NCI-H2171 (cell line): ENCODE results near the gene CDH4.
"Not testable (repeated sequence)": the region's sequence is repeated elsewhere in the genome, so short reads cannot be mapped to it uniquely, and the experiment has no call there.

ENCODE experiments used
- DNase-seq: peaks from one replicate; lab custom pipeline; 2025; lab: John Stamatoyannopoulos, UW

The CDH4 gene

DNA sequence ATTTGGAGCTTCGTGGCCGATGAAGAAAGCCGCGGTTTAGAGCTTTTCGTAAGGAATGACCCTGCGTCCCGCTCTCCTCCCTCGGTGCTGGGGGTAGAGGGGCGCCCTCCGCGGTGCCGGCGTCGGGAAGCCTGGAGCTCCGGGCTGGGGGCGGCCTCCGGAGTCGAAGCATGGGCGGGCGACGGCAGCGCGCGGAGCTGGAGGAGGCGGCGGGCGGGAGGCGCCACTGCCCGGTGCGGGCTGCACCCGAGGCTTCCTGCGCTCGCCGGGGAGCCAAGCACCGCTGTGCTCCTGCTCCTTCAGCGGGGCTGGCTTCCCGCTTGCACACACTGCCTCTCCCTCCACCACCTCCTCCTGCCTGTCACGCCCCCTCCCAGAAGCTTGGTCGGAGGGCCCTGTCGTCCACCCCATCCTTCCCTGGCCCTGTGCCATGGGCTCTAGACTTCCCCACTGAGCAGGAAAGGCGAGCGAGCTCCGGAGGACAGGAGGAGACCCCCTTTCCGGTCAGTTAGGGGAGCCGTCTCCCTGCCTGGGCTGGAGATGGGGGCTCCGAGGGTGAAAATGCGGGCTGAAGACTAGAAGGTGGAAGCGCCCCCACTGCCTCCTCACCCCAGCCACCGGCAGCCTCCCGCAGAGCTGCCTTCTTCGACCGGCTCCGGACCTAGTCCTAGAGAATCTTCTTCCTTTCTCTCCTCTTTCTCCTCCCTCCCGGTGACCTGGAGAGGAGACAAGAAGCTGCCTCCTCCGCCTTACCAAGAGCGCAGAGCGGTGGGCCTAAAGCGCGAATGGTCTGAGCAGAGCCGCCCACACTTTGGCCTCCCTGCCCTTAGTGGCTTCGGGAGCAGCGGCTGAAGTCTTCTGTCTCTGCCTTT is 1.8 kb downstream of the CDH4 start:
- DNase-seq, result no peak

DNA sequence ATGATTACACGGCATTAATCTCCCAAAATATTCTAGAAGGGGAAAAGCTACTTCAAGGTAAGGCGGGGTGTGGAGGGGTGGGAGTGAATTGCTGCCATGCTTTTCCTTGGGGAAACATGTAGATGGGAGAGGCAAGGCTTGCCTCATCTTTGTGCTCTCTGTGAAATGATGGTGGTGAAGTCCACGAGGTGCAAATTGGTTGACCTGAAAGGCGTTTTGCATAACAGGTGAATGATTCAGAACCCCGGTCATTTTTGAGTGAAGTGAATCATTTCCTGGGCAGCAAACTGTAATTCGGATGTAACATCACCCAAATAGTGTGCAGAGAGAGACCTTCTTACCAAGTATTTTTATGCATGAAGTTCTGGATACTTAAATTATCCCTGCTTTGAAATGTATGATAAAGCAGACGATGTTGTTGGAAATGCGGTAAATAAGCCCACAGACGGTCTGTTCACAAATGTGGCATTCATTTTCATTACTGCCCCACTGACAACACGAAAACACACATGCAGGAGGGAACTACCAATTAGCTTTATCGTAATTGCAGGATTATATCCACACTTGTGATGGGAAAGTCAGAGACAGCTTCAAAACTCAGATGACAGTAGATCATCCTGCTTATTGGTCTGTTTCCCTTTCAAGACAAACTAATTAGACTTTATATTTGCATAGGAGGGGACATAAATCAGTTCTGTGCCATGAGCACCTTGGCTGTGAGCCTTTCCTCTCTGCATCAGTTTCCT is 3.0 kb downstream of the CDH4 start:
- no peak for DNase-seq

DNA sequence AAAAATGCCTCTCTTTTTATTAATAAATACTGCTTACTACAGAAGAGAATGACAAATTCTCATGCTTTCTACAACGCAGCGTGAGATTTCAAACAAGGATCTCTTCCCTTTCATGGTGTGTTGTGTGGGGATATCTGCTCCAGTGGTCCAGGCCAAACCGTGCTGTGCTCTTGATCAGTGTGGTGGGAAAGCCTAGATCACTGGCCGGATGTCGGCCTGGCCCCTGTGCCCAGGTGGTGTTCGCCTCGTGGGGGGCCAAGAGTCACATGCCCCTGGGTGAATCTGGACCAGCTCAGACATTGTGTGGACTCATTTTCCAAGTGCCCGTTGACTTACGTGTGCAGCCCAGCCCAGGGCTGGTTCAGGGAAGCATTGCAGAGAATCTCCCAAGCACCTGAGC is 4.3 kb downstream of the CDH4 start:
- DNase-seq, result no peak

DNA sequence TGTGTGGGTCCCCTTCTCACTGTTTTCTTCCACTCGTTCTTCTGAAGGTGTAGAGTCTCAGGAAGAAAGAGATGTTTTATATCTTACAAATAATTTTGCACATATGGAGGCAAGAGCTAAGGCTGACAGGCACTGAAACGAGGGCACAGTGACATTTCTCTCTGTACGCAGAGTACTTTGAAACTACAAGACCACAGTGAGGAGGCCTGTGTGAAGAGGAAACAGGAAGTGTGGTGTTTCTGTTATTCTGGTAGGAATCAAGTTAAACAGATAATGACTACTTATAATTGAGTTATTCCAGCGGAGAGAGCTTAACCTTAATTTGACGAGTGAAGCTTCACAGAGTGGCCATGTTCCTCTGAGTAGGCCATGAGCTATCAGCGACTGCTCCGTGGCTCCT is 4.8 kb downstream of the CDH4 start:
- no peak for DNase-seq

DNA sequence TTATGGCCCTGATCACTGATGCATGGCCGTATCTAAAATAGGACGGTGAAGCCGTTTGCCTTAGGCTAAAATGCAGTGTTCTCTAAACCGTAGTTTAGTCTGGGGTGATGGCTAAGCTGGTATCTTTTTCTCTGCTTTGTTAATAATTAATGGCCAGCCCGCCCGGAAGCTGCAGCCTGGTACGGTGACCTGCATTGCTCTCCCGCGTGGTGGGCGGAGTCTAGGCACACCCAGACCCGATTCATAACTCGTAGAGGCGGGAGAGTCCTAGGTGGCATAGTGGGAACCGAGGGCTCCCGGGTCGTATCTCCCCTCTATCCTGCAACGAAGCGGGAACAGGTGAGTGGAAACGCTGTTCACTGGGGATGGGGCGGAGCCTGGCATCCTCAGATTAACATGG is 5.5 kb downstream of the CDH4 start:
- DNase-seq, result no peak

DNA sequence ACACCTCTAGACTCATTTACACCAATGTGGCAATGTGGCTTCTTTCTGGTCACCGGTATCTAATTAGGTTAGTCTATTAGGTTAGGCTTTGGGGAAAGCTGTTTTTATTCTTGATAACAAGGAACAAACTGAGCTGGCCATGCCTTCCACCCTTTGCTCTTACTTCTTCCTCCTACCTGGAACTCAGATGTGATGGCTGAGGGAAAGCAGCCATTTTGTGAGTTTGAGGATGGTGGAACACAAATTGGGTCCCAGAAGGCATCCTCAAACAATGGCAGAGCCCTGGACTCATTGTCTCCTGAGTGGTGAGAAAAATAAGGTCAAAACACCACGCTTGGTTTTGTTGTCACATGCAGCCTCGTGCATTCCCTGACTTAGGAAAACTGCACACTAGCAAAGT is 7.7 kb downstream of the CDH4 start:
- no peak for DNase-seq

DNA sequence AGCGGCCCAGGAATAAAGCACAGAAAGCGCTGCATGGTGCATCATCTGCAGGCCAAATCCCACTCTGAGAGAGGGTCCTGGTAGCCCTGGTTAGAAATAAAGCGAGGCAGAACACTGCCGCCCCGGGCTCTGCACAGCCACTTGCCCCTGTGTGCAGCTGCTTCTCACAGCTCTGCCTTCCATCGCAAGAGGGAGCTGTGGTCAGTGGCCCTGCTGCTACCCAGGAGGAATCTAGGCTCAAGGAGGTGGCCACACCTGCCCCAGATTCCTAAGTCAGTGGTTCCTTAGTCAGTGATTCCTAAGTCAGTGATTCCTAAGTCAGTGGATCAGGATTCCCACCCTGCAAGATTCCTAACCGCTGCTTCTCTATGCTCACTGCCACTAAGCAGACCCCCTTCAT is 8.8 kb downstream of the CDH4 start:
- no peak for DNase-seq

DNA sequence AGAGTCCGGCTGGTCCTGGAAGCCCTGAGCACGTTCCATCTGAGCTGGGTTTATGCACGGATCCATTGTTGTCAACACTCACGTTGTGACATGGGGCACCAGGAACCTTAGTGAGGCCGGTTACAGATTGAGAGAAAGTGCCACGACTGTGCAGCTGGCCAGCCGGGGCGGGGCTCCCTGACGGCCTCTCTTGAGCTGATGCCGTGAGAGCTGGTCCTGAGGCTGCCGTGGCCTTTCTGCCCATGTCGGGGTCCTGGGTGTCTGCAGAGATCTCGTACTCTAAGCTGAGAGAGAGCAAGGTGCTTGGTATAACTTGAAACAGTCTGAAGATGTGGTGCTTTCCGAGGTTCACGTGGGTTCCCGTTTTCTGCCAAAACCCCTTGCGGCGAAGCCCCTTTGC is 10.0 kb downstream of the CDH4 start:
- no peak for DNase-seq

DNA sequence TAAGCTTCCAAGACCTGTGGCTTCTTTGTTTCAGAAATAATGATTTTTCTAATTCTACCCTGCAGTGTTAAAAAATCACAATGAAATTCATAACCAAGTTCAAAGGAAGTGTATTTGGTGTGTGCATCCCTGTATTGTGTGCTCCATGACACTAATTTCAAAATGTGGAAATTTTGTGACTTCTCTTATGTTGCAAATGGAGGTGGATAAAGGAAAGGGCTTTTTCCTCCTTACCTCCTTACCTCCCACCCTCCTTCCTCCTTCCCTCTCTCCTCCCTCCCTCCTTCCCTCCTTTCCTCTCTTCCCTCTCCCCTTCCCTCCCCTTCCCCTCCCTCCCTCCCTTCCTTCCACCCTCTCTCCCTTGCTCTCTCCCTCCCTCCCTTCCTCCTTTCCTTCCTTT is 10.5 kb downstream of the CDH4 start:
- DNase-seq, result no peak

DNA sequence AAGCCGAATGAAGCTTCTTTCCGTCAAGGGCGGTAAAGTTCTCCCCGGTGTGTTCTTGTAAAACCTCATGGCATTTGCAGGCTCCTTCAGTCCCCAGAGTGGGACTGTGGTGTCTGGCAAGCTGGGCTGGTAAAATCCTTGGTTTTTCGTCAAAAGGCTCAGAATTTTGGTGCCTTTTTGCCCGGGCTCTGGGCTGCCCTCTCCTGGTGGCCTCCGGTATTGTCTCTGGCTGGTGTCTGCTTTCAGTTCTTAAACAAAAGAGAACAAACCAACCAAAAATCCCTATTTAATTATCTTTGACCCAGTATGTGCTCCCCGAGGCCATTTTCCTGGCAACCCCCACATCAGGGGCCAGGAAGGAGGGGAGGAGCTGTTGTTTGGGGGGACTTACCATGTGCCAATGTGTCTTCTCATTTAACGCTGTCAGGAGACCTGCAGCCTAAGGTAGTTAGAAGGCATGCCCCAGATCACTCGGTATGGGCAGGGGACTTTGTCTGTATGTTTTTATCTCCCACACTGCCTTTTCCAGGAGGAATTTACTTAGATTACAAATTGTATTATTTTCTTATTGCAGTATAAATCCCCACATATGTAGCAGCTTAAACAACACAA is 11.1 kb downstream of the CDH4 start:
- no peak for DNase-seq

DNA sequence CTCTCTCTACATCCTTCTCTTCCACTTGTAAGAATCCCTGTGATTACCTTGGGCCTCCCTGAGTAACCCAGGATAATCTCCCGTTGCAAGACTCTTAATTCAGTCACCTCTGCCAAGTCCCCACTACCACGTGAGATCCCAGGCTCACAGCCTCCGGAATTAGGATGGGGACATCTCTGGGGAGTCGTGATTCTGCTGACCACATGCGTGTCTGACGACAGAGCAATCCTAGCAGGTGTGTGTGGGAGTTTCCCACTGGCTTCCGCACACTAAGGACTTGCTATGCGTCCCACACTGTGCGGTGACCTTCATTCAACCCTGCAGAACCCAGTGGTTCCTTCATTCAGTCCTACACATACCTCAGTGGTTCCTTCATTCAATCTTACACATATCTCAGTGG is 11.9 kb downstream of the CDH4 start:
- no peak for DNase-seq

DNA sequence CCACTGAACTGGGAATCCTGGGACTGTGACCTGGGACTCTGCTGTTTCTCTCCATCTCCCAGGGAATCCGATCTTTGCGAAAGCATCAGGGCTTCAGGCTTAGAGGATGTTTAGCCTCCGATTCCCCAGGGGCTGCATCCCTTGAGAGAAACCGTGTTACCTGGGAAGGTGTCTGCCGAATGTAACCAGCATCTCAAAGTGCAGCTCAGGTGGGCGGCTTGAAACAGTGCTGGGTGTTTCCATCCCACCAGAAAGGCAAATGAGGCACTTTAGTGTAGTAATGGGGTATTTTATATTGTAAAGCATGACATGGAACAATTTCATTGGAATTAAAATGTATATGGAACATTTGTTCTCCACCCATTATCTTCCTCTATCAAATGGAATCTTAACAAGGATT is 15.2 kb downstream of the CDH4 start:
- no peak for DNase-seq

DNA sequence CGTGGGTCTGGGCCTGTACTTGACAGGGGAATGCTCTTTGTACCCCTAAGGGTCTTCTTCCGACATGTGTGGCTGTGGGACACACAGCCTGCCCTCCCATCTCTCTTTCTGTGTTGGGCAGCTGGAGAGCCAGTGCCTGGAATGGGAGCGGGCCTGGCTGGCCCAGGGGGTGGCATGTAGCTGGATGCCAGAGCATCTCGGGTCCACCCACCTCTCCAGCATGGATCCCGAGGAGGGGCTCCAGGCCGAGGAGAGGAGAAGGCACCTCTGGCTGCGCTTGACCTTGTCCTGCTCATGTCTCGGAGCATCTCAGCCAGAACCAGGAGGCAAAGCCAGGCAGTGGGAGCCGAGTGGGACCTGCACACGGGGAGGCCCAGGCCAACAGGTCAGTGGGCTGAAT is 16.0 kb downstream of the CDH4 start:
- DNase-seq, result no peak

DNA sequence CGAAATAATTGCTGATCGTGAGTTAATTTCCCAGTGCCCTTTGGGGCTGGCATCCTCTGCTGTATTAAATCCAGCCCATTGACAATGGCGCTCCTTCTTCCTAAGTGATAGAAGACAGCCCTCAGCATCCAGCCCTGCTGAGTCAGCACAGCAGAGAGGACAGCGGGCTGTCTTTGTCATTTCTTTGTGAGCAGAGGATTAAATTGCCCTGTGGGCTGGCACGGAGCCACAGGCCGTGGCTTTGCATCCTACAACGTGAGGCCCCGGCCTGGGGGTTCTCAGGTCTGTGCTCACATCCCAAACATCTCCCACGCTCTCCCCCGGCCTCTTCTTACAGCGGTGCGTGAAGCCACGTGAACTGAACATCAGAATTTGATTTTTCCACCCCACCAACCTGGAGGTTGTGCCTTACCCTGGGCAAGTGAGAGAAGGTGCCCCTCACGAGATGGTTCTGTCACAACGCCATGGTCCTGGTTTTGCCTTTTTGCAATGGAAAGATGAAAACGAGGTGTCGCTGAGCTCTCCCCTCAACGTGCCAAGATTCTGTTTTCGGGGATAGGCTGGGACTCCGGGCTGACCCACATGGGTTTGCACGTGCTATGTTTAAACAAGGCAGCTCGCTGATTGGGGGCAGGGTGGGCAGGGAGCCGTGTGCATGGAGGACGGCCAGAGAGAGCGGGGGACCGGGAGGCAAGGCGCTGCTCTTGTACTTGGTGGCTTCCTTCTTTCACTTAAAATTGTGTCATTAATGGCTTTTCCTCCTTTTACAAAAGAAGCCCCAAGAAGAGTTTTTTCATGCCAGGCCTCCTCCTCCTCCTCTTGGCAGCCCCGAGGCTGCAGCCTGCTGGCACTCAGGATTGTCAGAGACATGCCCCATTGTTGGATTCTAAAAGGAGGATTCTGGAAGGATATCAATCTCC is 19.5 kb downstream of the CDH4 start:
- no peak for DNase-seq

DNA sequence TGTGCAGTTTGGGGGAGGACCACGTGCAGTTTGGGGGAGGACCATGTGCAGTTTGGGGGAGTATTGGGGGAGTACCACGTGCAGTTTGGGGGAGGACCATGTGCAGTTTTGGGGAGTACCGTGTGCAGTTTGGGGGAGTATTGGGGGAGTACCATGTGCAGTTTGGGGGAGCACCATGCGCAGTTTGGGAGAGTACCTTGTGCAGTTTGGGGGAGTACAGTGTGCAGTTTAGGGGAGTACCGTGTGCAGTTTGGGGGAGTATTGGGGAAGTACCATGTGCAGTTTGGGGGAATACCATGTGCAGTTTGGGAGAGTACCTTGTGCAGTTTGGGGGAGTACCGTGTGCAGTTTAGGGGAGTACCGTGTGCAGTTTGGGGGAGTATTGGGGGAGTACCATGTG is 21.0 kb downstream of the CDH4 start:
- not testable (repeated sequence) for DNase-seq

DNA sequence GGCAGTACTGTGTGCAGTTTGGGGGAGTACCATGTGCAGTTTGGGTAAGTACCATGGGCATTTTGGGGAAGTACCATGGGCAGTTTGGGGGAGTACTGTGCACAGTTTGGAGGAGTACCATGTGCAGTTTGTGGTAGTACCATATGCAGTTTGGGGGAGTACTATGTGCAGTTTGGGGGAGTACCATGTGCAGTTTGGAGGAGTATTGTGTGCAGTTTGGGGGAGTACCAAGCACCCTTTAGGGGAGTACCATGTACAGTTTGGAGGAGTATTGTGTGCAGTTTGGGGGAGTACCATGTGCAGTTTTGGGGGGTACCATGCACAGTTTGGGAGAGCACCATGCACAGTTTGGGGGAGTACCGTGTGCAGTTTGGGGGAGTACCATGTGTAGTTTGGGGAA is 21.6 kb downstream of the CDH4 start:
- DNase-seq, result not testable (repeated sequence)

DNA sequence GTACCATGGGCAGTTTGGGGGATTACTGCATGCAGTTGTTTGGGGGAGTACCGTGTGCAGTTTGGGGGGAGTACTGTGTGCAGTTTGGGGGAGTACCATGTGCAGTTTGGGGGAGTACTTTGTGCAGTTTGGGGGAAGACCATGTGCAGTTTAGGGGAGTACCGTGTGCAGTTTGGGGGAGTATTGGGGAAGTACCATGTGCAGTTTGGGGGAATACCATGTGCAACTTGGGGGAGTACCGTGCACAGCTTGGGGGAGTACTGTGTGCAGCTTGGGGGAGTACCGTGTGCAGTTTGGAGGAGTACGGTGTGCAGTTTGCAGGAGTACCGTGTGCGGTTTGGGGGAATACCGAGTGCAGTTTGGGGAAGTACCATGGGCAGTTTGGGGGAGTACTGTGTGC is 22.3 kb downstream of the CDH4 start:
- no peak for DNase-seq

DNA sequence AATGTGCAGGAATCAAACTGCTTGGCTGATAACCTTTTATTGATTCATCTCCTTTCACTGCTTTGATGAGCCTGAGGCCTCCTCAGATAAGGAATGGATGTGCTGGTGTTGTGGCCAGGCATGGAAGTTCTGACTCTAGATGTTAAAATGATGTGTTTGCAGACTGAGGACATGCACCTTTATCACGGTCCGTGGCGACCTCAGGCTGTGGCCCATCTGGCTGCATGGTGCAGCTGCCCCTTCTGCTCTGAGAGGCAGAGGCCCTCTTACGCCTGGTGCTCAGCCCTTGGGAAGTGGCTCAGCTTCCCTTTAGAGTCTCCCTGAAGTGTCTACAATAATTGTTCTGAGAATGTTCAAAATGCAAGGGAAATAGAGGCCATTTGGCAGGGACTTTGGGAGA is 26.2 kb downstream of the CDH4 start:
- no peak for DNase-seq

DNA sequence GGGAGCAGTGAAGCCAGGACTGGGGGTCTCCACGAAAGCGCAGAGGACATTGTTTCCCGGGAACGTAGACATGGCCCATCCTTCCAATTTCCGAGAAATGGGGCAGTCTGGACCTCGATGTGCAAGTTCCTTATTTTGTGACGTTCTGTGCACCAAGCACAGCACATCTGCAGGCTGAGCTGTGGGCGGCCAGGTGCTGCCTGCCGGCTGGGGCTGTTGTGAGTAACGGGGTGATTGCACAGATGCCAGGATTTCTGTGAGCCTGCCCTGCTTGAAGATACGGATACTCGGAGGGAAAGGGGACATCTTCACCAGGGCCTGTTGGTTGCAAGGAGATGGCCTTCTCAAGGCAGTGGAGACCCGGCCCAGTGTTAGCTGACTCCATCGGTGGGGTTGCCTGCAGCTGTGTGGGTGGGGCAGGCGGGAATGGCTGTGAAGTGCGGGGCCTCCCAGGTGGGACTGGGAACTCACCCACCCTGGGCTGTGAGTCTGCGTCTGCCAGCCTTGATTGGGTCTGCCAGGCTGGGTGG is 27.6 kb downstream of the CDH4 start:
- no peak for DNase-seq

DNA sequence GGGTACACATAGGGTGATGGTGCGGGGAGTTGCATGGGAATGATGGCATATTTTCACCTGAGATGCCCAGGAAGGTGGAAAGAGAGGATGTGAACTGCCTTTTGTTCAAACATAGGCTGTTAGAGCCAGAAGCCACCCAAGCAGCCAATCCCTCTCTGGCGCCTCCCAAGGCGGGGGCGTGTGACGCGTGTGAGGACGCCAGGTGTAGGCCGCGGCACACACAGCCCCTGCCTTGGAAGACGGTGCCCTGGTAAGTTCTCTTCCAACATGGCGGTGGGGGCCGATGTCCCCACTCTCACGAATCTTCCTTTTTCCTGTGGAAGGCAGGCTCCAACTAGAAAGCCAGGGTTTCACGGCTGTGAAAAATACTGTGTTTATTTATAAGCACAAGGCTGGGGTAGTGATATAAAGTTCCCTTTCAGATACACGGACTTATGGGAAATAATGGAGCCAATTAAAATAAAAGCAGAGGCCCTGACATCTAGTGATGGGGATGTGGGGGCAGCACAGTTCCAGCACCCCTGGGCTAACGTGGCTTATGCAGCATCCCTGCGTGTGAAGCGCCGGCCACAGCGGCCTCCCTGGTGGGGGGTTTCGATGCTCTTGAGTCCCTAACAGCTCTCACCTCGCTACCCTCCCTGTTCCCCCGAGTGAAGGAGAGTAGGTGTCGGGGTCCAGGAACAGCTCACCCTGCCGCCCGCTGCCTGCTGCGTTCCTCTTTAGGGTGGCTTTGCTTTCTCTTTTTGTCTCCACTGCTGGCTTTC is 28.3 kb downstream of the CDH4 start:
- no peak for DNase-seq

DNA sequence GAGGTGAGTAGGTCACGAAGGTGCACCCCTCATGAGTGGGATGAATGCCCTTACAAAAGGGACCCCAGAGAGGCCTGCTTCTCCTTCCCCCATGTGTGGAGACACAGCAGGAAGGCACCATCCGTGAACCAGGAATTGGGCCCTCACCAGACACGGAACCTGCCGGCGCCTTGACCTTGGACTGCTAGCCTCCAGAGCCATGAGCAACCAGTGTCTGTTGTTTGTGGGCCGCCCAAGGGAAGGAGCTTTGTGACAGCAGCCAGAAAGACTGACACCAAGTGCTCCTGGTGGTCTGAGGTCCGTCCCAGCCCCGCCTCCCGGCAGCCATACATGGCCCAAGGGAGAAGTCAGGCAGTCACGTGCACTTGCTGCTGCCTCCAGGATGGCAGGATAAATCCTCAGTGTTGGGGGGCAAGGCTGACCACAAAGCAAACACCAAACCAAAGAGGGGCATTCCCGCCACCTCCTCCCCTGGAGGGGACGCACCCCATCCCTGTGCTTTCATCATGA is 29.3 kb downstream of the CDH4 start:
- no peak for DNase-seq
